HCT116 (cell line): ENCODE data around the gene PCDHGB3. TPM values are rescaled to one million over a fixed set of nuclear protein-coding genes. Genes with fewer than 3 reads are reported as not detected.
"Not testable (repeated sequence)": the region's sequence is repeated elsewhere in the genome, so short reads cannot be mapped to it uniquely, and the experiment has no call there.

Experiments
- ATAC-seq: fragments of 200-7000 bp; cut with Tn5 transposase; 2 replicates; pipeline ENCODE4 v1.9.1; 2020; ENCODE audit warnings: mild to moderate bottlenecking, moderate library complexity
- BruUV-seq: library from RNA; stranded (reverse); fragments of 400-500 nt; replicated peaks from 2 replicates; lab custom pipeline; 2021; lab: Mats Ljungman, UMichigan
- CTCF ChIA-PET: fragments of 300-600 bp; sonication (Branson Sonifier 250); formaldehyde crosslinking; loops from one replicate; lab custom pipeline; 2021; ENCODE audit warnings: antibody characterized with exemption; lab: Charles Lee
- POLR2A ChIA-PET: fragments of 300-600, 350-600 bp; sonication (Branson Sonifier 250); formaldehyde crosslinking; loops from one replicate; lab custom pipeline; 2021; ENCODE audit warnings: antibody characterized with exemption; lab: Charles Lee
- RAD21 ChIA-PET, 2 experiments: fragments of 300-600 bp; sonication (Branson Sonifier 250); formaldehyde crosslinking; loops; one replicate each; lab custom pipeline; 2023; ENCODE audit warnings: low total read pairs in 2 of 2; ENCODE audit not compliant: uncharacterized antibody in 2 of 2, unreplicated experiment in 2 of 2, low non-redundant PET in 1 of 2; lab: Charles Lee
- DNase-seq: peaks from one replicate; pipeline ENCODE4 v3.0.0-alpha.2; 2010; ENCODE audit warnings: low read depth, low spot score
- H2AFZ ChIP-seq: fragments of 200-600 bp; shearing (Covaris generic), sonication (generic); 2 replicates; pipeline ENCODE4 v1.6.1; 2017; ENCODE audit warnings: low read depth, mixed run types, mixed read lengths, antibody characterized with exemption, low read length; ENCODE audit not compliant: poor library complexity, severe bottlenecking
- H3K27ac ChIP-seq: 2 replicates; pipeline ENCODE4 v1.5.1; 2012; ENCODE audit warnings: low read depth, low read length
- H3K27me3 ChIP-seq: fragments of 200-600 bp; sonication (generic); 2 replicates; pipeline ENCODE4 v1.6.1; 2016; ENCODE audit warnings: mixed run types, low read length, mixed read lengths; ENCODE audit not compliant: insufficient read depth
- H3K36me3 ChIP-seq, 2 experiments: fragments of 200-500 bp in 1 of 2; fragments of 200-600 bp in 1 of 2; sonication (Bioruptor generic) in 1 of 2; sonication (generic) in 1 of 2; 2 replicates each; pipeline versions ENCODE4 v1.5.1 to v1.6.1; 2014 to 2016; ENCODE audit warnings: low read length in 2 of 2, inconsistent platforms in 1 of 2, mixed read lengths in 1 of 2, mixed run types in 1 of 2; ENCODE audit not compliant: insufficient read depth in 2 of 2, control insufficient read depth in 1 of 2
- H3K4me1 ChIP-seq, 2 experiments: fragments of 200-600 bp in 1 of 2; sonication (generic) in 1 of 2; 2 replicates each; pipeline versions ENCODE4 v1.5.1 to v1.6.1; 2012 to 2017; ENCODE audit warnings: low read length in 2 of 2, inconsistent platforms in 1 of 2, mild to moderate bottlenecking in 1 of 2, mixed read lengths in 1 of 2, mixed run types in 1 of 2, moderate library complexity in 1 of 2; ENCODE audit not compliant: insufficient read depth in 2 of 2, control insufficient read depth in 1 of 2
- H3K4me2 ChIP-seq: fragments of 200-600 bp; sonication (generic); 2 replicates; pipeline ENCODE4 v1.6.1; 2017; ENCODE audit warnings: mixed run types, low read length, mixed read lengths
- H3K4me3 ChIP-seq, 2 experiments: fragments of 200-600 bp in 1 of 2; sonication (generic) in 1 of 2; replicated peaks in 1 of 2; 2 replicates each; pipeline ENCODE4 v1.5.1; 2011 to 2016; ENCODE audit warnings: low read length in 2 of 2, control low read depth in 1 of 2, low read depth in 1 of 2, mild to moderate bottlenecking in 1 of 2, mixed read lengths in 1 of 2, mixed run types in 1 of 2
- H3K79me2 ChIP-seq: fragments of 200-600 bp; sonication (generic); 2 replicates; pipeline ENCODE4 v1.6.1; 2017; ENCODE audit warnings: mild to moderate bottlenecking, mixed run types, low read length, moderate library complexity, mixed read lengths; ENCODE audit not compliant: insufficient read depth
- H3K9ac ChIP-seq: fragments of 200-600 bp; sonication (generic); 2 replicates; pipeline ENCODE4 v1.6.1; 2016; ENCODE audit warnings: low read length, mixed read lengths
- H3K9me2 ChIP-seq: fragments of 200-600 bp; sonication (generic), shearing (Covaris generic); 2 replicates; pipeline ENCODE4 v1.6.1; 2017; ENCODE audit warnings: mixed run types, mild to moderate bottlenecking, moderate library complexity; ENCODE audit not compliant: insufficient read depth
- H3K9me3 ChIP-seq, 2 experiments: fragments of 200-500 bp in 1 of 2; fragments of 200-600 bp in 1 of 2; sonication (Bioruptor generic) in 1 of 2; sonication (generic) in 1 of 2; 2 replicates each; pipeline ENCODE4 v1.6.1; 2014 to 2017; ENCODE audit warnings: low read length in 2 of 2, mixed read lengths in 2 of 2, inconsistent platforms in 1 of 2, low read depth in 1 of 2, mild to moderate bottlenecking in 1 of 2, mixed run types in 1 of 2, moderate library complexity in 1 of 2; ENCODE audit not compliant: control insufficient read depth in 1 of 2, insufficient read depth in 1 of 2
- H4K20me1 ChIP-seq: fragments of 200-600 bp; sonication (generic), shearing (Covaris generic); 2 replicates; pipeline ENCODE4 v1.6.1; 2017; ENCODE audit warnings: mixed run types, mild to moderate bottlenecking, moderate library complexity; ENCODE audit not compliant: insufficient read depth
- CTCF ChIP-seq, 3 experiments: fragments of 200-600 bp in 1 of 3; sonication (generic) in 1 of 3; IDR thresholded peaks in 2 of 3; conservative IDR thresholded peaks in 1 of 3; 2 replicates each; pipeline ENCODE4 v1.5.1; 2012 to 2017; ENCODE audit warnings: low read depth in 2 of 3, low read length in 2 of 3, antibody characterized with exemption in 1 of 3, borderline replicate concordance in 1 of 3, control low read depth in 1 of 3, mild to moderate bottlenecking in 1 of 3, mixed read lengths in 1 of 3, mixed run types in 1 of 3, moderate library complexity in 1 of 3; ENCODE audit not compliant: insufficient read depth in 1 of 3
- ELF1 ChIP-seq: IDR thresholded peaks from 2 replicates; pipeline ENCODE4 v1.6.1; 2012; ENCODE audit warnings: low read depth, borderline replicate concordance
- MAX ChIP-seq: IDR thresholded peaks from 2 replicates; pipeline ENCODE4 v1.6.1; 2012
- RAD21 ChIP-seq: IDR thresholded peaks from 2 replicates; pipeline ENCODE4 v1.6.1; 2012; ENCODE audit warnings: low read depth, mild to moderate bottlenecking
- intact Hi-C: fragments of 100-400 bp; cut with micrococcal nuclease; formaldehyde crosslinking; loops from 2 replicates; pipeline ENCODE4 v1.10.0; 2022
- total RNA-seq: library from RNA; stranded (reverse); gene quantifications from one replicate; pipeline ENCODE4 v1.2.1, GENCODE V29; 2021; ENCODE audit not compliant: unreplicated experiment

The PCDHGB3 gene
- total RNA-seq, 1 experiment from 2014 or later = 0.10 TPM

- H4K20me1 ChIP-seq = no peaks in the 10 kb centered on the region
- BruUV-seq = no TSS peak
- H3K27me3 ChIP-seq = no peaks in the 10 kb centered on the region
- H3K9ac ChIP-seq = peak overlapping the region; percentile 60
- TF ChIP-seq RAD21 = 0 out of 2 replicates have a peak, but pooled peaks have one; percentile 1
- TF ChIP-seq ELF1 = no peak
- TF ChIP-seq CTCF (IDR thresholded peaks at IDR 0.05 in 2 of 3, conservative IDR thresholded peaks at IDR 0.05 in 1 of 3; ENCODE audit: borderline replicate concordance in 1 of 3, insufficient read depth in 1 of 3, low read depth in 2 of 3, low read length in 2 of 3) = no peak
- no peak for TF ChIP-seq MAX
- no peaks in the 10 kb centered on the region for H3K36me3 ChIP-seq
- no peaks in the 10 kb centered on the region for H3K79me2 ChIP-seq
- intact Hi-C loops = loop anchor here (1.0 to 2.0 kb wide), 2 partner anchors 99 to 151 kb away; no protein-coding TSS in a partner anchor
- RAD21 ChIA-PET = interaction anchor here (1.1 to 2.1 kb wide), 6 partner anchors 108 to 150 kb away, joined by 5 to 17 read pairs (median 7); no protein-coding TSS in a partner anchor
- peak; percentile 7 for DNase-seq
- POLR2A ChIA-PET = interaction anchor here (1.3 to 2.0 kb wide), 4 partner anchors 93 to 150 kb away, joined by 3 to 9 read pairs (median 4); partner anchors contain the start of gene TAF7
- peaks cover 0 to 3% of the 10 kb centered on the region in 2 experiments; a peak in 1 of 4 replicates for H3K9me3 ChIP-seq
- peak; percentile 65 for ATAC-seq
- peak overlapping the region; percentile 74 for H3K4me2 ChIP-seq
- H3K9me2 ChIP-seq = no peaks in the 10 kb centered on the region
- no peak overlapping the region for H3K27ac ChIP-seq
- H2AFZ ChIP-seq = peak overlapping the region; percentile 76
- CTCF ChIA-PET = interaction anchor here (0.7 to 3.4 kb wide), 18 partner anchors 25 to 224 kb away, joined by 3 to 73 read pairs (median 6); partner anchors contain the start of genes PCDHB14, PCDHGB2, PCDHGC4 and RELL2
- peaks cover 2 to 5% of the 10 kb centered on the region in 2 experiments; a peak in 1 of 4 replicates for H3K4me1 ChIP-seq
- peak overlapping the region; percentile 46 to 61 for H3K4me3 ChIP-seq
Observed at GRCh38 chr5:141413540-141414069, 43.6 kb downstream of the PCDHGB3 start.

GRCh38 chr5:141414548-141415274 is 44.7 kb downstream of the PCDHGB3 start:
- H3K4me1 ChIP-seq, H3K79me2 ChIP-seq, H3K9me2 ChIP-seq, H2AFZ ChIP-seq, intact Hi-C loops, ATAC-seq, POLR2A ChIA-PET, H3K27me3 ChIP-seq, H3K27ac ChIP-seq, H4K20me1 ChIP-seq, BruUV-seq, H3K36me3 ChIP-seq, H3K4me3 ChIP-seq, DNase-seq, RAD21 ChIA-PET, H3K4me2 ChIP-seq, H3K9ac ChIP-seq: not testable (repeated sequence)
- H3K9me3 ChIP-seq = peaks cover 0 to 10% of the 10 kb centered on the region in 2 experiments; a peak in 1 of 4 replicates
- CTCF ChIA-PET = interaction anchor here (2.7 to 3.4 kb wide), 2 partner anchors 143 to 149 kb away, joined by 69 to 73 read pairs; no protein-coding TSS in a partner anchor

- H3K4me3 ChIP-seq, H3K9ac ChIP-seq, POLR2A ChIA-PET, H3K4me2 ChIP-seq, H3K4me1 ChIP-seq, CTCF ChIA-PET, H3K79me2 ChIP-seq, ATAC-seq, H4K20me1 ChIP-seq, DNase-seq, RAD21 ChIA-PET, intact Hi-C loops, H3K36me3 ChIP-seq, H2AFZ ChIP-seq, H3K9me2 ChIP-seq, H3K27me3 ChIP-seq, H3K27ac ChIP-seq, BruUV-seq: not testable (repeated sequence)
- peaks cover 0 to 13% of the 10 kb centered on the region in 2 experiments; a peak in 1 of 4 replicates for H3K9me3 ChIP-seq
Observed at GRCh38 chr5:141415275-141415618, 45.2 kb downstream of the PCDHGB3 start.
